Activated CD8-positive, alpha-beta memory T cell treated with anti-CD3 and anti-CD28 coated beads, Interleukin-2, amount 10 ng/mL, durations not matched to agents 7 days and 5 days (primary cell): Measurements from ENCODE around the gene SNED1. TPM values are rescaled to one million over a fixed set of nuclear protein-coding genes. Genes with fewer than 3 reads are reported as not detected.
"Not testable (repeated sequence)": the region's sequence is repeated elsewhere in the genome, so short reads cannot be mapped to it uniquely, and the experiment has no call there.

Experiments used
- ATAC-seq: fragments of 150-1000 bp; cut with Tn5 transposase; one replicate; pipeline ENCODE4 v1.10.0; 2021; ENCODE audit warnings: moderate library complexity
- CTCF ChIA-PET: fragments of 350-600 bp; sonication (Branson Sonifier 250); formaldehyde crosslinking; loops from one replicate; lab custom pipeline; 2021; ENCODE audit warnings: antibody characterized with exemption; lab: Charles Lee
- DNase-seq: peaks from one replicate; pipeline ENCODE4 v3.0.0-alpha.2; 2020
- H3K27ac Mint-ChIP-seq: one replicate; pipeline ENCODE4 v1.8.0; 2021; ENCODE audit warnings: mild to moderate bottlenecking, mixed read lengths
- H3K27me3 Mint-ChIP-seq: one replicate; pipeline ENCODE4 v1.8.0; 2021; ENCODE audit warnings: mixed read lengths
- H3K36me3 Mint-ChIP-seq: one replicate; pipeline ENCODE4 v1.8.0; 2021; ENCODE audit warnings: mild to moderate bottlenecking, mixed read lengths
- H3K4me1 Mint-ChIP-seq: one replicate; pipeline ENCODE4 v1.8.0; 2021; ENCODE audit warnings: mixed read lengths
- H3K4me3 Mint-ChIP-seq: one replicate; pipeline ENCODE4 v1.8.0; 2021; ENCODE audit warnings: mild to moderate bottlenecking, moderate library complexity, mixed read lengths
- H3K9me3 Mint-ChIP-seq: one replicate; pipeline ENCODE4 v1.8.0; 2022; ENCODE audit warnings: low read depth, mixed read lengths
- total RNA-seq, 2 experiments: library from RNA; stranded (reverse); gene quantifications; one replicate each; pipeline ENCODE4 v1.2.3, GENCODE V29; 2021

Gene SNED1
- total RNA-seq, 2 experiments from 2014 or later = 3.6 to 4.6 TPM

DNA sequence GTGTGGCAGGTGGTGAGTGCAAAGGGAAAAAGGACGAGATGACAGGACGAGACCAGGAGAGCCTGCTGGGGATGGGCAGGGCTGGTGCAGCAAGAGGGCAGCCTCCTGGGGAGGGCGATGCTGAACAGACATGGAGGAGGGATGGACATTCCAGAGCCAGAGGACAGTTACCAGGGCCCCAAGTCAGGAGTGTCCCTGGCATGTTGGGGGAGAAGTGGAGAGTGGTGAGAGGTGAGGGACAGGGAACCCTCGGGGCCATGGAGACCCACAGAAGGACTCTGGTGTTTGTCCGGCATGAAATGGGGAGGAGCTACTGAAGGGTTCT lies 84.6 kb downstream of the SNED1 start:
- no peaks in the 10 kb centered on the region for H3K27me3 Mint-ChIP-seq
- CTCF ChIA-PET = no interaction called here
- no peak overlapping the region for H3K4me3 Mint-ChIP-seq
- H3K4me1 Mint-ChIP-seq = no peaks in the 10 kb centered on the region
- no peak overlapping the region for H3K27ac Mint-ChIP-seq
- ATAC-seq (no peak), DNase-seq (no peak)
- H3K9me3 Mint-ChIP-seq = no peaks in the 10 kb centered on the region
- H3K36me3 Mint-ChIP-seq = peaks cover 15% of the 10 kb centered on the region

DNA sequence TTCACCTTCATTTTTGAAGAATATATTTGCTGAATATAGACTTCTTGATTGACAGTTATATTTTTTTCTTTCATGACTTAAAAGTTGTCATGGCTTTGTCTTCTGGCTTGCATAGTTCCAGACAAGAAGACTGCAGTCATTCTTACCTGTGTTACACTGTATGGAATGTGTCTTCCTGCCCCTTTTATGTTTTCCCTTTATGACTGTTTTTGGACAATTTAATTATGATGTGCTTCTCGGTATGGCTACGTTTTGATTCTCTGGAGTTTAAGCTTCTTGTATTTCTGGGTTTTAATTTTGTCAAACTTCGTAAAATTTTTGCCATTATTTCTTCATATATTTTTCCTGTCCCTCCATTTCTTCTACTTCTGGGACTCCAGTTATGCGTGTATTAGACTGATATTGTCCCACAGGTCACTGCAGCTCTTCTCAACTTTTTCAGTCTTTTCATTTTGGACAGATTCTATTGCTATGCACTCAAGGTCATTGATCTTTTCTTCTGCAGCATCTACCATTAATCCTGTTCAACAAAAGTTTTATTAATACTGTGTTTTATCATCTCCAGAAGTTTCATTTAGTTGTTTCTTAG lies 86.5 kb downstream of the SNED1 start:
- ATAC-seq (no peak), DNase-seq (no peak)
- Mint-ChIP-seq H3K4me1 (no peaks in the 10 kb centered on the region), H3K9me3 (no peaks in the 10 kb centered on the region), H3K27me3 (no peaks in the 10 kb centered on the region), H3K4me3 (no peak overlapping the region), H3K36me3 (peaks cover 22% of the 10 kb centered on the region), H3K27ac (no peak overlapping the region)
- CTCF ChIA-PET = interaction anchor here (1.6 kb wide), 1 partner anchor 11 kb away, joined by 4 read pairs; no protein-coding TSS in a partner anchor

DNA sequence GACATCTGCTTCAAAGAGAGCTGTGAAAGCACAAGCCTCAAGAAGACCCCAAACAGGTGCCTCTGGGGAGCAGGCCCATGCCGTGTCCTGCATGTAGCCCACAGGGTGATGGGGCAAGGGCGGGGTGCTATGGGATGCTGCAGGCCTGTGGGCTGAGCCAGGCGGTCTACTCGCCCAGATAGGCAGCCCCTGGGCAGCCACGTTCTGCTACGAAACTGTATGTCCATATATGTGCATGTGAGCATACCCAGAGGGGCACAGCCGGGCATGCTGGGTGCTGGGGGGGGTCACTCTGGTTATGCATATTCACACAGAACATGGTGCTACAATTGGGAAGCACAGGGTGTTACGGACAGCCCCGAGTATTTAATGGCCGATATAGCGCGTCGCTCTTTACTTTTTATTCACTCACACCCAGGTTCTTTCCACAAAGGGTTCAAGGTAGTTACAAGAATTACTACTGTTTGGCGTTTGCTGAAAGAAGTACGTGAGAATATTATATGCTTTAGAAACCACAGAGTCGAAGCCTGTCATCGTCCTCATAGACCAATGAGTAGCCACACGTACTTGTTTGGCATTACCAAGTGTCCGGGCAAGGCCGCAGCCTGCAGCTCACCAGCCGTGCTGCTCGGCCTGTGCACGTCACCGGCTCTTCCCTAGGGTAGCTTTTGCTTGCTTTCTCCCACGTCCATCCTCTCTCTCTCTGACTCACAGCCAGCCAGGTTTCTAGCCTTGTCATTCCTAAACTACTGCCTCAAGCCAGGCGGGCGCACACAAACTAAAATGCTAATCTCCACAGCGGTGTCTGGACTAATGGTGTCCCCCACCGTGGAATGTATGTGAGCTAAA lies 89.2 kb downstream of the SNED1 start:
- H3K27me3 Mint-ChIP-seq = no peaks in the 10 kb centered on the region
- no peaks in the 10 kb centered on the region for H3K9me3 Mint-ChIP-seq
- CTCF ChIA-PET = interaction anchor here (1.1 kb wide), 1 partner anchor 9 kb away, joined by 7 read pairs; no protein-coding TSS in a partner anchor
- no peak overlapping the region for H3K27ac Mint-ChIP-seq
- H3K4me1 Mint-ChIP-seq = no peaks in the 10 kb centered on the region
- DNase-seq = no peak
- no peak for ATAC-seq
- peaks cover 25% of the 10 kb centered on the region for H3K36me3 Mint-ChIP-seq
- H3K4me3 Mint-ChIP-seq = no peak overlapping the region

DNA sequence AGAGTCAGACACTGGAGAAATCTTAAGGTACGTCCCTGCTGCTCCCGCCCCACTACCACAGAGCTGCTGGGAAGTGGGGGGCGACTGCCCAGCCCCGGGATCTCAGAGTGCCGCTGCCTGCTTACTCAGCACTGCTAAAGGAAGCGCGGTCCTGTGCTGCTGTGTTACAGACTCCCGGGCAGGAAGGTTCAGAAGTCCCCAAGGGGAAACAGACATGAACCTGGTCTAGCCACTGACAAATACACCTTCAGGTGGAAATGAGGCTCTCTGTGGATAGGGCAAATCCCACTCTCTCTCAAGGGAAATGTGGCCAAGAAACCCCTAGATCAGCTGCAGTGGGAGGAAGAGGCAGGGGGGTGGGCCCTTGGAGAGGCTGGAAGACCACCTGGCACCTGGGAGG lies 90.0 kb downstream of the SNED1 start:
- Mint-ChIP-seq H3K27ac (no peak overlapping the region), H3K27me3 (no peaks in the 10 kb centered on the region), H3K36me3 (peaks cover 26% of the 10 kb centered on the region), H3K9me3 (no peaks in the 10 kb centered on the region), H3K4me1 (no peaks in the 10 kb centered on the region), H3K4me3 (no peak overlapping the region)
- ATAC-seq (no peak), DNase-seq (no peak)
- CTCF ChIA-PET = interaction anchor here (1.1 kb wide), 1 partner anchor 10 kb away, joined by 7 read pairs; no protein-coding TSS in a partner anchor

DNA sequence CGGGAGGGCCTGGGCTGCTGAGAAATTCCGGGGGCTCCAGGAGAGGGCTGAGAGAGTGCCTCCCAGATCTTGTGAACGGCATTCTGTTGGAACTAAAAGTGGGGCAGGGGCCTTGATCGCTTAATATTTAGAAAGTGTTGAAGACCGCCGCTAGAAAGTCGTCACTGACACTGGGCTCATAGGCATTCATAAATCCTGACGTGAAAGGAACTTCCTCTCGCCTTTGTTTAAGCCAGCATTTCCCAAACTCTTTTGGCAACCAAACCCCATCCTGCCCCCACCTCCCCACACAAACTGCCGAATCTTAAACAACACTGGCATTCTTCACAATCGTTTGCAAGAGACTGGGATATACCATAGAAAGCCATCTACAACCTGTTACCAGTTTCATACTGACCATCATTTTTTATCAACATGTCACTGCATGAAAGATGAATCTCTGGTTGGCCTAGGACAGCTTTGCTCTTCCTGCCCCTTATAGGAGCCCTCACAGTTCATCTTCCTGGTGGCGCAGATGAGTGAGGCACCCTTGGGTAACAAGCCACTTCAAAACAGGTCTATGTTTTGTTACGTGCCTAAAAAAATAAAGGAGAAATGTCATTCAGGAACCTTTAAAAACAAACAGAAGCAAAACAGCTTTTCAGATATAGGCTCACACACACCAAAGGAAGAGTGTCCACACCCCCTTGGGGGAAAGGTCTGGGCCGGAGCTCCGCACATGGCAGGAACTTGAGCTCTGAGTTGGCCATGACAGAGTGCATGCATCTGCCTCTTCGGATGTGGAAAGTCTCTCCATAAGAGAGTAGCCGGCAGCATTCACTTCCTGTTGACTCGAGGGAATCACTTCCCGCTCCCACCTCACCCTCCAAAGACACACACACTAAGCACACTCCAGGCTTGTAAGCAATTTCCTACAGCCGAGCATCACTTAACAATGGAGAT lies 90.6 kb downstream of the SNED1 start:
- CTCF ChIA-PET = interaction anchor here (1.1 kb wide), 1 partner anchor 11 kb away, joined by 7 read pairs; no protein-coding TSS in a partner anchor
- no peak for ATAC-seq

DNA sequence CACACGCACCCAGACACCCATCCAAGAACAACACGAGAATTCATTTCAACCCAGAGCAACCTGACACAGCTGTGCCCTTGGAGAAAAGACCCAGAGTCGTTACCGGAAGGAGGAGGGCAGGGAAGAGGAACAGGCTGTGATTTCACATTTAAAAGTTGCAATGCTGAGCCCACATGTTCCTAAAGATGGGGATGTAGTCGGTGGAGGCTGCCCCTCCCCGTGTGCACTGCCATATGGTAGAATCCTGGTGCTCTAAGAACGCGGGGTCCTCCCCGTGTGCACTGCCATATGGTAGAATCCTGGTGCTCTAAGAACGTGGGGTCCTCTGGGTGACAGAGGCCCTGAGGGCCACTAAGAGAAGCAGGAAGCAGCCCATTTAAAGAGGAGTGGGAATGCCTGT lies 92.8 kb downstream of the SNED1 start:
- peaks cover 11% of the 10 kb centered on the region for H3K4me1 Mint-ChIP-seq
- DNase-seq (no peak), ATAC-seq (no peak)
- H3K9me3 Mint-ChIP-seq = no peaks in the 10 kb centered on the region
- CTCF ChIA-PET = no interaction called here
- no peaks in the 10 kb centered on the region for H3K27me3 Mint-ChIP-seq
- no peak overlapping the region for H3K4me3 Mint-ChIP-seq
- H3K27ac Mint-ChIP-seq = peak overlapping the region; percentile 7
- peaks cover 29% of the 10 kb centered on the region for H3K36me3 Mint-ChIP-seq

More for the DNA sequence above, 90.6 kb downstream of the SNED1 start:
- no peak overlapping the region for H3K4me3 Mint-ChIP-seq
- no peaks in the 10 kb centered on the region for H3K9me3 Mint-ChIP-seq
- no peak overlapping the region for H3K27ac Mint-ChIP-seq
- DNase-seq = no peak
- H3K27me3 Mint-ChIP-seq = no peaks in the 10 kb centered on the region
- no peaks in the 10 kb centered on the region for H3K4me1 Mint-ChIP-seq
- H3K36me3 Mint-ChIP-seq = peaks cover 26% of the 10 kb centered on the region

DNA sequence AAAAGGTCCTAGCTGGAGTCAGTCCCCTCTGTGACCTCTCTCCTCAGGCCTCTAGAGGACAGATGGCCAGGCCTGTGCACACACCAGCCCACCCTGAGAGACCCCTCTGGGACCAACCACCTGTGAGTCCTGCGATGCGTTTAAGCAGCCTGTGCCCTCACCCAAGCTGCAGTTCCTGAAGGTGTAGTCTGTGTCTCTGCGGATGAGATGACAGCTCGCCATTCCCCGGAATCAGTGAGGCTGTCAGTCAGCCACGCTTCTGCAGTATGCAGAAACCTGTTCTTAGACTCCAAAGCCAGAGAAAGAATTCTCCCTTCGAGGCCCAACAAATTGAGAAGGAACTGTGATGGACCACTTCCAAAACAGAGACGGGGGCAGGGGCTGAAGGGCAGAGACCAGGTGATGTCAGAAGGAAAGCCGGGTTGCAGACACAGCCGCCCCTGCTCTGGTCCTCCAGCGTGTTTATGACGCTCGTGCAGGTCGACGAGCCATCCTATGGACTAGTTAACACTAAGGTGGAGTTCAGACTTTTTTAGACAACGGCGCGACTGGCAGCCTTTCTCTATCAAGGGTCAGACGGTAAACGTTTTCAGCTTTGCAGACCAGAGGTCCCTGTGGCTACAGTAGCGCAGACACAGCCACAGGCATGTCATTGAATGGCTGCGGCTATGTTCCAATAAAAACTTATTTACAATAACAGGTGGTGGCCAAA lies 93.5 kb downstream of the SNED1 start:
- CTCF ChIA-PET = no interaction called here
- no peak for DNase-seq
- no peak overlapping the region for H3K4me3 Mint-ChIP-seq
- no peak overlapping the region for H3K27ac Mint-ChIP-seq
- H3K9me3 Mint-ChIP-seq = no peaks in the 10 kb centered on the region
- H3K36me3 Mint-ChIP-seq = peaks cover 31% of the 10 kb centered on the region
- no peak for ATAC-seq
- H3K27me3 Mint-ChIP-seq = no peaks in the 10 kb centered on the region
- H3K4me1 Mint-ChIP-seq = peaks cover 17% of the 10 kb centered on the region

DNA sequence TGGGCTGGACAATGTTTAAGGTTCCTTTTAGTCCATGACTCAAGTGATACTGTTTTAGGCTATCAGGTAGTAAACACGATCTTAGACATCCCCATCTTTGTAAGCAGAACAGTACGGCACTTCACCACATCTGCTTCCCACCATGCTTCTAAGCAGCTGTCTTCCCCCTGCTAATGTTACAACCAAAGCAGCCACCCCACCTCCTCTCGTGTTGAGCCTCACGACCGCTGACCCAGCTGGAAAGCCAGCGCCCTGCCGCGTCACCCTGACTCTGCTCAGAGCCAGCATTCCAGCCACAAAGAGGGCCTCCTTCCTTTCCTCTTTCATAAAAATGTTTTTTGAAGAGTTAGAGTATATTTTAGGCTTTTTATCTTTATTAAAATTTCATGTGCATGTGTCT lies 94.3 kb downstream of the SNED1 start:
- no peaks in the 10 kb centered on the region for H3K9me3 Mint-ChIP-seq
- no peak for DNase-seq
- CTCF ChIA-PET = interaction anchor here (1.1 kb wide), 1 partner anchor 57 kb away, joined by 3 read pairs; the partner anchor contains the start of gene PASK
- no peak for ATAC-seq
- H3K4me1 Mint-ChIP-seq = peaks cover 25% of the 10 kb centered on the region
- peaks cover 35% of the 10 kb centered on the region for H3K36me3 Mint-ChIP-seq
- no peak overlapping the region for H3K27ac Mint-ChIP-seq
- H3K27me3 Mint-ChIP-seq = no peaks in the 10 kb centered on the region
- no peak overlapping the region for H3K4me3 Mint-ChIP-seq

DNA sequence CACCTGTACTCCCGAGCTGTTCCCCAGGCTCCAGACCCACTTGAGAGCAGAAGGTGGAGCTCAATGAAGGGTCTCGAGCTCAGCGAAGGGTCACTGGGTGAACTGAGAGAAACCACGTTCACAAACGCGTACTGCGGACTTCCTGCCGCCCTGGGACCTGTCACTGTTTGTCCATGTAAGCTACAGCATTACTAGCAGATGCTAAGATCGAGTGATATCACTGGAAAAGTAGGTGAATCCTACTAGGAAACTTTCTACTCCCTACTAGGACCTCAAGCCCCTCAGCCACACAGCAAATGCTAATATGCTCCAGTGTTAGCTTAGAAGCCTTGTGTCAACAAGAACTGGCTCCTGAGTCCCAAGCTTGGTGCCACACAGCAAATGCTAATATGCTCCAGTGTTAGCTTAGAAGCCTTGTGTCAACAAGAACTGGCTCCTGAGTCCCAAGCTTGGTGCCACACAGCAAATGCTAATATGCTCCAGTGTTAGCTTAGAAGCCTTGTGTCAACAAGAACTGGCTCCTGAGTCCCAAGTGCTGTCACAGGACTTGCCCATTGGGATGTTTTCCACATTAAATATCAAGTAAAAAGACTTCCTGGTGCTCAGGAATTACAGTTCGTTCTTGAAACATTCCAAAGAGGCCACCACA lies 94.8 kb downstream of the SNED1 start:
- not testable (repeated sequence) for H3K9me3 Mint-ChIP-seq, DNase-seq, ATAC-seq, H3K27me3 Mint-ChIP-seq, H3K4me3 Mint-ChIP-seq, H3K27ac Mint-ChIP-seq
- H3K4me1 Mint-ChIP-seq = peaks cover 27% of the 10 kb centered on the region
- CTCF ChIA-PET = interaction anchor here (1.1 kb wide), 1 partner anchor 56 kb away, joined by 3 read pairs; the partner anchor contains the start of gene PASK
- peaks cover 30% of the 10 kb centered on the region for H3K36me3 Mint-ChIP-seq

DNA sequence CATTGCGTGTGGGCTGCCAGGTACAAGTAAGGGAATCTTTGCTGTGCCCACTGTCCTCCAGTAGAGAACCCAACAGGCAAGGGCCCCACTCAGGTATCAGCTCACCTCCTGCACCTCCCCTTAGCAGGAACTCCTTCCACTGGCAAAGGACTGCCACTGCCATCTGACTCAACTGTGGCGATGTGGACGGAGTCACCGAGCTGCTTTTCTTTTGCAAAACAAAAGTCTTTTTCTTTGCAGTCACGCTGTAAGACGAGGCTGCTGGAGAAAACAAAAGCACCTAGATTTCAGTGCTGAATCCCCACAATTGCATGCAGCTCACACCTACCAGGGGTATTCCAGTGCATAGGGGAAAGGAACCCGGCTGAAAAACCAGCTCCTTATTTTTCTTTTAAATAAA lies 95.8 kb downstream of the SNED1 start:
- Mint-ChIP-seq H3K36me3 (peaks cover 31% of the 10 kb centered on the region), H3K9me3 (no peaks in the 10 kb centered on the region), H3K4me1 (peaks cover 33% of the 10 kb centered on the region), H3K4me3 (no peak overlapping the region), H3K27me3 (no peaks in the 10 kb centered on the region), H3K27ac (no peak overlapping the region)
- CTCF ChIA-PET = interaction anchor here (1.5 kb wide), 1 partner anchor 16 kb away, joined by 3 read pairs; no protein-coding TSS in a partner anchor
- ATAC-seq = no peak
- no peak for DNase-seq

DNA sequence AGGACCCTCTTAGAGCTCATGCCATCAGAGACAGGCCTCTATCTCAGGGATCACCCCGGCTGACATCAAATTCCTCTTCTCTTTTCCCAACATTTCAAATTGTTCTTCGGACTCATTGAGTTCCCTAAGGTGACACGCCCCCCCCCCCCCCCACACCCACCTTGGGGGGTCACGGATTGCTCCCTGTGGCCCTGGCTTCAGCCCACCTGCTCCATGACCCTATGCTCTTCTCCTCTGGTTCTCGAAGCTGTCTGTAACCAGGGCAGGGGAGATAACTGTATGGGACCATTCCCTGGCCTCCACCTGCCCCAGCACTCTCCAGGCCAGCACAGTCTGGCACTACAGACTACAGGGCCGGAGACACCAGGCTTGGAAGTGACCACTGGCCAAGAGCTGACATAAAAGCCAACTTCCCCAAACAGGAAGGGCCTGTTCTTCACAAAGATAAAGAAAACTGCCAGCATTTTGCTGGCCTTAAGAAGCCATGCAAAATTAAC lies 96.6 kb downstream of the SNED1 start:
- Mint-ChIP-seq H3K27me3 (no peaks in the 10 kb centered on the region), H3K36me3 (peaks cover 36% of the 10 kb centered on the region), H3K4me1 (peaks cover 40% of the 10 kb centered on the region), H3K4me3 (no peak overlapping the region), H3K9me3 (no peaks in the 10 kb centered on the region), H3K27ac (peak overlapping the region; percentile 67)
- CTCF ChIA-PET = interaction anchor here (0.8 to 1.5 kb wide), 4 partner anchors 9 to 54 kb away, joined by 3 to 5 read pairs (median 4); partner anchors contain the start of gene PASK
- DNase-seq = peak; percentile 9
- ATAC-seq = no peak
